Activated CD4-positive, CD25-positive, alpha-beta regulatory T cell treated with anti-CD3 and anti-CD28 coated beads, Interleukin-2, amount 50 U/mL, for 24 hours (primary cell): ENCODE data around the gene EIF3F.

ENCODE experiments used
- ATAC-seq, 2 donors: fragments of 150-1000 bp; cut with Tn5 transposase; one replicate each; pipeline ENCODE4 v1.10.0; 2021; ENCODE audit warnings: mild to moderate bottlenecking in 1 of 2, moderate library complexity in 1 of 2

The EIF3F gene

GRCh38 chr11:8023831-8024555 lies 36.9 kb downstream of the EIF3F start:
- ATAC-seq = no peak

- ATAC-seq = no peak
Observed at GRCh38 chr11:8025123-8025522, 38.0 kb downstream of the EIF3F start.

- no peak for ATAC-seq
Observed at GRCh38 chr11:8025816-8026215, 38.7 kb downstream of the EIF3F start.

- ATAC-seq = no peak
Observed at GRCh38 chr11:8026982-8027381, 39.8 kb downstream of the EIF3F start.

- ATAC-seq = no peak
Observed at GRCh38 chr11:8028766-8029165, 41.6 kb downstream of the EIF3F start.

- no peak for ATAC-seq
Observed at GRCh38 chr11:8030526-8031247, 43.5 kb downstream of the EIF3F start.

- no peak for ATAC-seq
Observed at GRCh38 chr11:8031248-8032115, 44.3 kb downstream of the EIF3F start.

GRCh38 chr11:8032122-8032521 lies 45.0 kb downstream of the EIF3F start:
- ATAC-seq = no peak

GRCh38 chr11:8032576-8033304 lies 45.6 kb downstream of the EIF3F start:
- no peak for ATAC-seq

GRCh38 chr11:8033305-8034105 lies 46.4 kb downstream of the EIF3F start:
- ATAC-seq = peak; percentile 49 to 71

GRCh38 chr11:8034106-8034585 lies 47.0 kb downstream of the EIF3F start:
- no peak for ATAC-seq

GRCh38 chr11:8034604-8035190 lies 47.6 kb downstream of the EIF3F start:
- ATAC-seq = no peak

- ATAC-seq = no peak
Observed at GRCh38 chr11:8035200-8035855, 48.2 kb downstream of the EIF3F start.

GRCh38 chr11:8036002-8036802 lies 49.1 kb downstream of the EIF3F start:
- ATAC-seq = no peak

GRCh38 chr11:8036986-8037385 lies 49.8 kb downstream of the EIF3F start:
- no peak for ATAC-seq

- no peak for ATAC-seq
Observed at GRCh38 chr11:8038393-8038792, 51.3 kb downstream of the EIF3F start.

GRCh38 chr11:8038811-8039529 lies 51.8 kb downstream of the EIF3F start:
- ATAC-seq = no peak

- no peak for ATAC-seq
Observed at GRCh38 chr11:8039530-8040260, 52.6 kb downstream of the EIF3F start.
